Mammary epithelial cell (primary cell): ENCODE data around the gene BRF1.

Source experiments
- EZH2 ChIP-seq: IDR thresholded peaks from 2 replicates; pipeline ENCODE4 v1.6.1; 2012; ENCODE audit warnings: low read length, inconsistent platforms, borderline replicate concordance
- TF ChIP-seq, protein P1 (sequence below), 2 donors: IDR thresholded peaks in 1 of 2; conservative IDR thresholded peaks in 1 of 2; 2 replicates each; pipeline ENCODE4 v1.5.1; 2011 to 2012; ENCODE audit warnings: inconsistent platforms in 2 of 2, low read length in 2 of 2, mild to moderate bottlenecking in 2 of 2, control low read depth in 1 of 2, low read depth in 1 of 2; ENCODE audit not compliant: insufficient read depth in 1 of 2; ENCODE audit errors: extremely low read depth in 1 of 2

DNA sequence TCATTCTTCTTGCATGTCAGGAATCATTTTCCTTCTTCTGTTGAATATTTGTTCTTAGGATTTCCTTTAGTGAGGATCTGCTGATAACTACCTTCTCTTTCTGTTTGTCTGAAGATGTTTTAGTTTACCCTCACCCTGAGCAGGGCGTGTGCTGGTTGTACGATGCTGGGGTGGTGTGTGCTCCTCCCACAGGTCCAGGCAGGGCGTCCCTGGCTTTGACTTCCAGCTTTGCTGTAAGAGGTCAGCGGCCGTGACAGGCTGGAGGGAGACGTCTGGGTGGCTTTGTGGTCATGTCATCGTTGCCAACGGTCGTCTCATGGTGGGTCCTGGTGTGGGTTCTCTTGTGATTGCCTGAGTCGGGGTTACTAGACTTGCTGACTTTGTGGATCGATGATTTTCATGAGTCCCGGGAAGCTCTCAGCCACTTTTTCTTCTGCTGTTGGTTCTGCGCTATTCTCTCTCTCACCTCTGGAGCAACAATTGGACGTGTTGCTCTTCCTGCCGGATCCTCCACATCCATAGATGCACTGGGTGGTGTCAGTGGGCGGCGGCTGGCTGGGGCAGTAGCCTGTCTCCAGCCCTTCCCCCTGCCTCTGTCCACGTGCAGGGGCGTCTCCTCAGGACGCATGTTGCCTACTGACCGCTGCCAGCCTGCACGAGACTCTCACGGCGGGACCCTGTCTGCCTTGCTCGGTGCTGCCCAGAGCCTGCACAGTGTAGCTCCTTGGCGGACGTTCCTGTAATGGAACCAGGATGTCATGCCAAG lies 22.2 kb upstream of the BRF1 start:
- TF ChIP-seq, protein P1, sequence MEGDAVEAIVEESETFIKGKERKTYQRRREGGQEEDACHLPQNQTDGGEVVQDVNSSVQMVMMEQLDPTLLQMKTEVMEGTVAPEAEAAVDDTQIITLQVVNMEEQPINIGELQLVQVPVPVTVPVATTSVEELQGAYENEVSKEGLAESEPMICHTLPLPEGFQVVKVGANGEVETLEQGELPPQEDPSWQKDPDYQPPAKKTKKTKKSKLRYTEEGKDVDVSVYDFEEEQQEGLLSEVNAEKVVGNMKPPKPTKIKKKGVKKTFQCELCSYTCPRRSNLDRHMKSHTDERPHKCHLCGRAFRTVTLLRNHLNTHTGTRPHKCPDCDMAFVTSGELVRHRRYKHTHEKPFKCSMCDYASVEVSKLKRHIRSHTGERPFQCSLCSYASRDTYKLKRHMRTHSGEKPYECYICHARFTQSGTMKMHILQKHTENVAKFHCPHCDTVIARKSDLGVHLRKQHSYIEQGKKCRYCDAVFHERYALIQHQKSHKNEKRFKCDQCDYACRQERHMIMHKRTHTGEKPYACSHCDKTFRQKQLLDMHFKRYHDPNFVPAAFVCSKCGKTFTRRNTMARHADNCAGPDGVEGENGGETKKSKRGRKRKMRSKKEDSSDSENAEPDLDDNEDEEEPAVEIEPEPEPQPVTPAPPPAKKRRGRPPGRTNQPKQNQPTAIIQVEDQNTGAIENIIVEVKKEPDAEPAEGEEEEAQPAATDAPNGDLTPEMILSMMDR (conservative IDR thresholded peaks at IDR 0.05 in 1 of 2, IDR thresholded peaks at IDR 0.05 in 1 of 2; ENCODE audit: extremely low read depth in 1 of 2, insufficient read depth in 1 of 2, low read depth in 1 of 2, low read length in 2 of 2) = no peak
- TF ChIP-seq EZH2 = no peak
